ENCODE data around the gene PAFAH1B2.

Gene PAFAH1B2

DNA sequence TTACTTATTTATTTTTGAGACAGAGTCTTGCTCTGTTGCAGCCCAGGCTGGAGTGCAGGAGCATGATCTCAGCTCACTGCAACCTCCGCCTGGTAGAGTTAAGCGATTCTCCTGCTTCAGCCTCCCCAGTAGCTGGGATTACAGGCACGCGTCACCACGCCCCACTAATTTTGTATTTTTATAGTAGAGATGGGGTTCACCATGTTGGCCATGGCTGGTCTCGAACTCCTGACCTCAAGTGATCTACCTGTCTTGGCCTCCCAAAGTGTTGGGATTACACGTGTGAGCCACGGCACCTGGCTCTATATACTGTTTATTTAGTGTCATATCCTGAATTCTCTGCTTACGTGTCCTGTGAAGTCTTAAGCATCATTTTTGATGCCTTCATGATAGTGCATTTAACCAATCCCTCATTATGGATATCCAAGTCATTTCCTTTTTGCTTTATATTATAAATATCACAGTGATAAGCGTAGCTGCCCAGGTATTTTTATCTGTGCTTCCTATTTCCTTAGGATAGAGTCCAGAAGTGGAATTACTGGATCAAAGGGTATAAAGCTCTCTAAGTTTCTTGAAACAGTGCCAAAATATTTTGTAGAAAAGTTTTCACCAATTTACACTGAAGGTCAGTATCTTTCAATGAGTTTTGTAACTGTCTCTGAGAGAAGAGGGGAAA is 33.6 kb downstream of the PAFAH1B2 start:
- Histone ChIP-seq H3K27me3 (ENCODE audit: insufficient read depth, insufficient read length) (no peaks in the 10 kb centered on the region), H3K4me1 (ENCODE audit: insufficient read depth, insufficient read length) (peaks cover 8% of the 10 kb centered on the region), H3K9me3 (ENCODE audit: insufficient read depth, low read length) (no peaks in the 10 kb centered on the region), H3K9ac (ENCODE audit: insufficient read length, low read depth) (peak overlapping the region; percentile 68), H3K4me3 (ENCODE audit: insufficient read length, low read depth) (peak overlapping the region; percentile 80), H3K36me3 (ENCODE audit: insufficient read depth, insufficient read length, low read length) (peaks cover 22% of the 10 kb centered on the region)
- no peak for TF ChIP-seq ZNF274 (IDR thresholded peaks at IDR 0.05; ENCODE audit: low read depth, low read length)
- no peak for TF ChIP-seq YY1 (IDR thresholded peaks at IDR 0.05; ENCODE audit: insufficient read depth, insufficient read length)
- DNase-seq (ENCODE audit: low read depth, low spot score): no peak

- Histone ChIP-seq H3K9me3 (ENCODE audit: insufficient read depth, low read length) (no peaks in the 10 kb centered on the region), H3K36me3 (ENCODE audit: insufficient read depth, insufficient read length, low read length) (peaks cover 25% of the 10 kb centered on the region), H3K27me3 (ENCODE audit: insufficient read depth, insufficient read length) (no peaks in the 10 kb centered on the region), H3K4me3 (ENCODE audit: insufficient read length, low read depth) (peak within 1 kb of the TSS; percentile 80), H3K9ac (ENCODE audit: insufficient read length, low read depth) (peak within 1 kb of the TSS; percentile 88), H3K4me1 (ENCODE audit: insufficient read depth, insufficient read length) (peaks cover 8% of the 10 kb centered on the region)
- DNase-seq (ENCODE audit: low read depth, low spot score): peak; percentile 93
- TF ChIP-seq YY1 (IDR thresholded peaks at IDR 0.05; ENCODE audit: insufficient read depth, insufficient read length): no peak
- TF ChIP-seq ZNF274 (IDR thresholded peaks at IDR 0.05; ENCODE audit: low read depth, low read length): no peak
- no peak for TF ChIP-seq SUZ12 (IDR thresholded peaks at IDR 0.05; ENCODE audit: extremely low read depth, insufficient read depth, insufficient read length)
Measured at GRCh38 chr11:117178210-117179034, 34.3 kb downstream of the PAFAH1B2 start, which contains the start of gene SIDT2. TSS of gene SIDT2 (plus strand) at chr11:117178743. CDS start at chr11:117179264, 521 bp downstream.

- H3K4me3 ChIP-seq (ENCODE audit: insufficient read length, low read depth): peak overlapping the region; percentile 80
- no peaks in the 10 kb centered on the region for H3K27me3 ChIP-seq (ENCODE audit: insufficient read depth, insufficient read length)
- TF ChIP-seq SUZ12 (IDR thresholded peaks at IDR 0.05; ENCODE audit: extremely low read depth, insufficient read depth, insufficient read length): no peak
- TF ChIP-seq YY1 (IDR thresholded peaks at IDR 0.05; ENCODE audit: insufficient read depth, insufficient read length): no peak
- no peak for TF ChIP-seq ZNF274 (IDR thresholded peaks at IDR 0.05; ENCODE audit: low read depth, low read length)
- peaks cover 8% of the 10 kb centered on the region for H3K4me1 ChIP-seq (ENCODE audit: insufficient read depth, insufficient read length)
- H3K36me3 ChIP-seq (ENCODE audit: insufficient read depth, insufficient read length, low read length): peaks cover 33% of the 10 kb centered on the region
- no peaks in the 10 kb centered on the region for H3K9me3 ChIP-seq (ENCODE audit: insufficient read depth, low read length)
- H3K9ac ChIP-seq (ENCODE audit: insufficient read length, low read depth): peak overlapping the region; percentile 88
- DNase-seq (ENCODE audit: low read depth, low spot score): no peak
Measured at GRCh38 chr11:117179048-117179999, 35.2 kb downstream of the PAFAH1B2 start.

- Histone ChIP-seq H3K27me3 (ENCODE audit: insufficient read depth, insufficient read length) (no peaks in the 10 kb centered on the region), H3K9ac (ENCODE audit: insufficient read length, low read depth) (peak overlapping the region; percentile 88), H3K4me3 (ENCODE audit: insufficient read length, low read depth) (peak overlapping the region; percentile 80), H3K4me1 (ENCODE audit: insufficient read depth, insufficient read length) (peaks cover 8% of the 10 kb centered on the region), H3K9me3 (ENCODE audit: insufficient read depth, low read length) (no peaks in the 10 kb centered on the region), H3K36me3 (ENCODE audit: insufficient read depth, insufficient read length, low read length) (peaks cover 35% of the 10 kb centered on the region)
- TF ChIP-seq SUZ12 (IDR thresholded peaks at IDR 0.05; ENCODE audit: extremely low read depth, insufficient read depth, insufficient read length) (no peak), ZNF274 (IDR thresholded peaks at IDR 0.05; ENCODE audit: low read depth, low read length) (no peak), YY1 (IDR thresholded peaks at IDR 0.05; ENCODE audit: insufficient read depth, insufficient read length) (no peak)
- no peak for DNase-seq (ENCODE audit: low read depth, low spot score)
Measured at GRCh38 chr11:117180020-117180419, 35.9 kb downstream of the PAFAH1B2 start.

DNA sequence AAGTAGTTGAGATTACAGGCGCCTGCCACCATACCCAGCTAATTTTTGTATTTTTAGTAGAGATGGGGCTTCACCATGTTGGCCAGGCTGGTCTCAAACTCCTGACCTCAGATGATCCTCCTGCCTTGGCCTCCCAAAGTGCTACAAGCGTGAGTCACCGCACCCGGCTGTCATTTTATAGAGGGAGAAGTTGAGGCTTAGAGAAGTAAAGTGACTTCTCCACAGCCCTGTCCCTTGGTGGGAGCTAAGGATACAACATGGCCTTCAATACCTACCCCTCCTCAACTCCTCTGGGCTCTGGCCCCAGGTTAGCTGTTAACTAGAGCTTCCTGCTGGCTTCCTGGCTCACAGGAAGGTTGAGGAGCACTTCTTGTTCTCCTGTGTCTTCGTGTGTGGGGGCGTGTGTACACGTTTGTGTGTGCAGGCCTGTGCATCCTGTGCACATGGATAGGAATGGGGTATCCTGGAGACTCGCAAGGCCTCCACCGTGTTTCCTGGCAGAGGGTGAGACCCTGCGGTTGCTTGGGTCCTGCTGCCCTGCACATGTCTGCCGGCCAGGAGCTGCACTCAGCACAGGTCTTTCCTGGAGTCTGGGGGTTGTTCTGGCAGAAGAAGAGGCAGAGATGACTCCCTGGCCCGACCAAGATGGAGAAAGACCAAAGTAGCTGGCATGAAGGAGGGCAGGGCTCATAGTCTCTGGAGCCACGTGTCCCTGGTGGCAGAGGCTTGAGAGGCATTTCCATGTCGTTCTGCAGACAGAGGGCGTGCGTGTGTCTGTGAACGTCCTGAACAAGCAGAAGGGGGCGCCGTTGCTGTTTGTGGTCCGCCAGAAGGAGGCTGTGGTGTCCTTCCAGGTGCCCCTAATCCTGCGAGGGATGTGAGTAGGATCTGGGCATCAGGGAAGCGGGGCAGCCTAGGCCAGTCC is 36.8 kb downstream of the PAFAH1B2 start:
- Histone ChIP-seq H3K36me3 (ENCODE audit: insufficient read depth, insufficient read length, low read length) (peaks cover 37% of the 10 kb centered on the region), H3K4me1 (ENCODE audit: insufficient read depth, insufficient read length) (peaks cover 8% of the 10 kb centered on the region), H3K9ac (ENCODE audit: insufficient read length, low read depth) (peak overlapping the region; percentile 63), H3K9me3 (ENCODE audit: insufficient read depth, low read length) (no peaks in the 10 kb centered on the region), H3K4me3 (ENCODE audit: insufficient read length, low read depth) (no peak overlapping the region), H3K27me3 (ENCODE audit: insufficient read depth, insufficient read length) (no peaks in the 10 kb centered on the region)
- TF ChIP-seq ZNF274 (IDR thresholded peaks at IDR 0.05; ENCODE audit: low read depth, low read length): no peak
- no peak for TF ChIP-seq YY1 (IDR thresholded peaks at IDR 0.05; ENCODE audit: insufficient read depth, insufficient read length)
- no peak for TF ChIP-seq SUZ12 (IDR thresholded peaks at IDR 0.05; ENCODE audit: extremely low read depth, insufficient read depth, insufficient read length)
- DNase-seq (ENCODE audit: low read depth, low spot score): peak; percentile 76
